ENCODE measurements around the gene UGT2B17. TPM values are rescaled to one million over a fixed set of nuclear protein-coding genes. Genes with fewer than 3 reads are reported as not detected.
"Not testable (repeated sequence)": the region's sequence is repeated elsewhere in the genome, so short reads cannot be mapped to it uniquely, and the experiment has no call there.

UGT2B17 gene
- total RNA-seq, 1 experiment from 2014 or later = not detected

DNA sequence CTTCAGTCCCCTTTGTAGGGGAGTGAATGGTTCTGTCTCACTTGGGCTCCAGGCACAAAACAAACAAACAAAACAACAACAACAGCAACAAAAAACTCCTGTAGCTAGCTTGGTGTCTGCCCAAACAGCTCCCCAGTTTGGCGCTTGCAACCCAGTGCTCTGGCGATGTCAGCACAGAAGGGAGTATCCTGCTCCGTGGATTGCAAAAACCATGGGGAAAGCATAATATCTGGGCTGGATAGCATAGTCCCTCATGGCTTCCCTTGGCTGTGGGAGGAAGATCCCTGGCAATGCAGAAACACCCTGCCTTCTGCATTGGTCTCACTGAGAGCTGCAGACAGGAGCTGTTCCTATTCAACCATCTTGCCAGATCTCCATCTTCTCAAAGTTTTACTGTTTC, 39.7 kb downstream of the UGT2B17 start:
- no peaks in the 10 kb centered on the region for H3K27me3 ChIP-seq (ENCODE audit: control insufficient read depth, insufficient read depth, low read length)
- ChIA-PET POLR2A (no interaction called here), CTCF (no interaction called here)
- H3K36me3 ChIP-seq (ENCODE audit: control insufficient read depth, insufficient read depth, low read length) = no peaks in the 10 kb centered on the region
- intact Hi-C loops (cut with micrococcal nuclease; ENCODE audit: unreplicated experiment) = no loop called here
- no TSS peak for BruUV-seq (replicated peaks)
- no peak for ATAC-seq
- no peaks in the 10 kb centered on the region for H3K4me1 ChIP-seq (ENCODE audit: control insufficient read depth, insufficient read depth, low read length)
- no peak for TF ChIP-seq SIN3A (IDR thresholded peaks at IDR 0.05; ENCODE audit: borderline replicate concordance, insufficient read depth, low read depth, low read length)
- TF ChIP-seq TCF7L2 (IDR thresholded peaks at IDR 0.05; ENCODE audit: low read depth, low read length) = no peak
- TF ChIP-seq, protein P1, sequence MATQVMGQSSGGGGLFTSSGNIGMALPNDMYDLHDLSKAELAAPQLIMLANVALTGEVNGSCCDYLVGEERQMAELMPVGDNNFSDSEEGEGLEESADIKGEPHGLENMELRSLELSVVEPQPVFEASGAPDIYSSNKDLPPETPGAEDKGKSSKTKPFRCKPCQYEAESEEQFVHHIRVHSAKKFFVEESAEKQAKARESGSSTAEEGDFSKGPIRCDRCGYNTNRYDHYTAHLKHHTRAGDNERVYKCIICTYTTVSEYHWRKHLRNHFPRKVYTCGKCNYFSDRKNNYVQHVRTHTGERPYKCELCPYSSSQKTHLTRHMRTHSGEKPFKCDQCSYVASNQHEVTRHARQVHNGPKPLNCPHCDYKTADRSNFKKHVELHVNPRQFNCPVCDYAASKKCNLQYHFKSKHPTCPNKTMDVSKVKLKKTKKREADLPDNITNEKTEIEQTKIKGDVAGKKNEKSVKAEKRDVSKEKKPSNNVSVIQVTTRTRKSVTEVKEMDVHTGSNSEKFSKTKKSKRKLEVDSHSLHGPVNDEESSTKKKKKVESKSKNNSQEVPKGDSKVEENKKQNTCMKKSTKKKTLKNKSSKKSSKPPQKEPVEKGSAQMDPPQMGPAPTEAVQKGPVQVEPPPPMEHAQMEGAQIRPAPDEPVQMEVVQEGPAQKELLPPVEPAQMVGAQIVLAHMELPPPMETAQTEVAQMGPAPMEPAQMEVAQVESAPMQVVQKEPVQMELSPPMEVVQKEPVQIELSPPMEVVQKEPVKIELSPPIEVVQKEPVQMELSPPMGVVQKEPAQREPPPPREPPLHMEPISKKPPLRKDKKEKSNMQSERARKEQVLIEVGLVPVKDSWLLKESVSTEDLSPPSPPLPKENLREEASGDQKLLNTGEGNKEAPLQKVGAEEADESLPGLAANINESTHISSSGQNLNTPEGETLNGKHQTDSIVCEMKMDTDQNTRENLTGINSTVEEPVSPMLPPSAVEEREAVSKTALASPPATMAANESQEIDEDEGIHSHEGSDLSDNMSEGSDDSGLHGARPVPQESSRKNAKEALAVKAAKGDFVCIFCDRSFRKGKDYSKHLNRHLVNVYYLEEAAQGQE (IDR thresholded peaks at IDR 0.05; ENCODE audit: insufficient read depth in 1 of 2, low read depth in 2 of 2, low read length in 1 of 2) = no peak
- TF ChIP-seq POLR2AphosphoS5 (IDR thresholded peaks at IDR 0.05; ENCODE audit: low read depth, low read length) = no peak
- TF ChIP-seq, protein P2, sequence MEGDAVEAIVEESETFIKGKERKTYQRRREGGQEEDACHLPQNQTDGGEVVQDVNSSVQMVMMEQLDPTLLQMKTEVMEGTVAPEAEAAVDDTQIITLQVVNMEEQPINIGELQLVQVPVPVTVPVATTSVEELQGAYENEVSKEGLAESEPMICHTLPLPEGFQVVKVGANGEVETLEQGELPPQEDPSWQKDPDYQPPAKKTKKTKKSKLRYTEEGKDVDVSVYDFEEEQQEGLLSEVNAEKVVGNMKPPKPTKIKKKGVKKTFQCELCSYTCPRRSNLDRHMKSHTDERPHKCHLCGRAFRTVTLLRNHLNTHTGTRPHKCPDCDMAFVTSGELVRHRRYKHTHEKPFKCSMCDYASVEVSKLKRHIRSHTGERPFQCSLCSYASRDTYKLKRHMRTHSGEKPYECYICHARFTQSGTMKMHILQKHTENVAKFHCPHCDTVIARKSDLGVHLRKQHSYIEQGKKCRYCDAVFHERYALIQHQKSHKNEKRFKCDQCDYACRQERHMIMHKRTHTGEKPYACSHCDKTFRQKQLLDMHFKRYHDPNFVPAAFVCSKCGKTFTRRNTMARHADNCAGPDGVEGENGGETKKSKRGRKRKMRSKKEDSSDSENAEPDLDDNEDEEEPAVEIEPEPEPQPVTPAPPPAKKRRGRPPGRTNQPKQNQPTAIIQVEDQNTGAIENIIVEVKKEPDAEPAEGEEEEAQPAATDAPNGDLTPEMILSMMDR (IDR thresholded peaks at IDR 0.05) = no peak
- in situ Hi-C loops (cut with HindIII; ENCODE audit: low pct_unique_long_range_greater_than_20kb, low sequenced_read_pairs) = no loop called here
- no peak overlapping the region for H3K27ac ChIP-seq (ENCODE audit: low read length)
- H3K4me3 ChIP-seq (ENCODE audit: low read depth in 2 of 2, low read length in 2 of 2) = no peak overlapping the region
- no peak for DNase-seq (ENCODE audit: low read depth, low spot score)
- no peaks in the 10 kb centered on the region for H3K9me3 ChIP-seq (ENCODE audit: control insufficient read depth, insufficient read depth, low read depth, low read length)

DNA sequence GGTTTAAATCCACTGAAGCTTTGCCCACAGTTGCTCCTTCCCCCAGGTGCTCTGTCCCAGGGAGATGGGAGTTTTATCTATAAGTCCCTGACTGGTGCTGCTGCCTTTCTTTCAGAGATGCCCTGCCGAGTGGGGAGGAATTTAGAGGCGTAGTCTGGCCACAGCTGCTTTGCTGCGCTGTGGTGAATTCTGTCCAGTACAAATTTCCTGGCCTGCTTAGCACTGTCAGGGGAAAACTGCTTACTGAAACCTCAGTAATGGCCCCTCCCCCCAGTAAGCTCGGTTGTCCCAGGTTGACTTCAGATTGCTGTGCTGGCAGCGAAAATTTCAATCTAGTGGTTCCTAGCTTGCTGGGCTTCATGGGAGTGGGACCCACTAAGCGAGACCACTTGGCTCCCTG, 40.1 kb downstream of the UGT2B17 start:
- no TSS peak for BruUV-seq (replicated peaks)
- no peaks in the 10 kb centered on the region for H3K9me3 ChIP-seq (ENCODE audit: control insufficient read depth, insufficient read depth, low read depth, low read length)
- no peak for ATAC-seq
- TF ChIP-seq POLR2AphosphoS5 (IDR thresholded peaks at IDR 0.05; ENCODE audit: low read depth, low read length) = no peak
- TF ChIP-seq, protein P2 (IDR thresholded peaks at IDR 0.05) = no peak
- ChIA-PET CTCF (no interaction called here), POLR2A (no interaction called here)
- H3K27me3 ChIP-seq (ENCODE audit: control insufficient read depth, insufficient read depth, low read length) = no peaks in the 10 kb centered on the region
- DNase-seq (ENCODE audit: low read depth, low spot score) = no peak
- intact Hi-C loops (cut with micrococcal nuclease; ENCODE audit: unreplicated experiment) (no loop called here), in situ Hi-C loops (cut with HindIII; ENCODE audit: low pct_unique_long_range_greater_than_20kb, low sequenced_read_pairs) (no loop called here)
- H3K36me3 ChIP-seq (ENCODE audit: control insufficient read depth, insufficient read depth, low read length) = no peaks in the 10 kb centered on the region
- no peak overlapping the region for H3K27ac ChIP-seq (ENCODE audit: low read length)
- no peak overlapping the region for H3K4me3 ChIP-seq (ENCODE audit: low read depth in 2 of 2, low read length in 2 of 2)
- no peaks in the 10 kb centered on the region for H3K4me1 ChIP-seq (ENCODE audit: control insufficient read depth, insufficient read depth, low read length)

DNA sequence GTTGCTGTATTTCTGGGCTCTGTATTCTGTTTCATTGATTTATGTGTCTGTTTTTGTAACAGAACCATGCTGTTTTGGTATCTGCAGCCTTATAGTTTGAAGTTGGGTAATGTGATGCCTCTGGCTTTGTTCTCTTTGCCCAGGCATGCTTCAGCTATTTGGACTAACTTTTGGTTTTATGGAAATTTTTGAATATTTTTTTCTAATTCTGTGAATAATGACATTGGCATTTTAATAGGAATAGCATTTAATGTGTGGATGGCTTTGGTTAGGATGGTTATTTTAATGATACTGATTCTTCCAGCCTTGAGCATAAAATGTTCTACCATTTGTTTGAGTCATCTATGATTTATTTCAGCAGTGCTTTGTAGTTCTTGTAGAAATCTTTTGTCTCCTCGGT, 53.9 kb downstream of the UGT2B17 start:
- POLR2A ChIA-PET; in situ Hi-C loops (cut with HindIII; ENCODE audit: low pct_unique_long_range_greater_than_20kb, low sequenced_read_pairs); CTCF ChIA-PET: not testable (repeated sequence)

More for the DNA sequence above, 53.9 kb downstream of the UGT2B17 start:
- BruUV-seq (replicated peaks); H3K4me3 ChIP-seq (ENCODE audit: low read depth in 2 of 2, low read length in 2 of 2); H3K27me3 ChIP-seq (ENCODE audit: control insufficient read depth, insufficient read depth, low read length); H3K9me3 ChIP-seq (ENCODE audit: control insufficient read depth, insufficient read depth, low read depth, low read length); DNase-seq (ENCODE audit: low read depth, low spot score); H3K4me1 ChIP-seq (ENCODE audit: control insufficient read depth, insufficient read depth, low read length); ATAC-seq; H3K36me3 ChIP-seq (ENCODE audit: control insufficient read depth, insufficient read depth, low read length); intact Hi-C loops (cut with micrococcal nuclease; ENCODE audit: unreplicated experiment); H3K27ac ChIP-seq (ENCODE audit: low read length): not testable (repeated sequence)

Measured in Panc1 (cell line).